Ovary (tissue), 9 donors: Measurements from ENCODE around the gene MEF2C. TPM values are rescaled to one million over a fixed set of nuclear protein-coding genes. Genes with fewer than 3 reads are reported as not detected.

Experiments used
- DNase-seq, 5 donors: peaks; one replicate each; pipeline ENCODE4 v3.0.0-alpha.2; 2019 to 2020
- H3K27ac ChIP-seq, 2 donors: fragments of 200-600 bp; one replicate each; pipeline versions ENCODE4 v1.5.1 to v1.8.0; 2019 to 2022
- H3K27me3 ChIP-seq: fragments of 200-600 bp; one replicate; pipeline ENCODE4 v1.8.0; 2022
- H3K36me3 ChIP-seq: fragments of 200-600 bp; sonication (generic); one replicate; pipeline ENCODE4 v1.5.1; 2019
- H3K4me1 ChIP-seq: one replicate; pipeline ENCODE4 v1.8.1; 2013; ENCODE audit warnings: mild to moderate bottlenecking, moderate library complexity; ENCODE audit not compliant: insufficient read depth
- H3K4me3 ChIP-seq: fragments of 200-600 bp; sonication (generic); one replicate; pipeline ENCODE4 v1.5.1; 2017
- H3K9me3 ChIP-seq, 2 donors: fragments of 200-600 bp in 1 of 2; sonication (generic) in 1 of 2; one replicate each; pipeline versions ENCODE4 v1.5.1 to v1.8.1; 2013 to 2019; ENCODE audit warnings: mild to moderate bottlenecking in 1 of 2, moderate library complexity in 1 of 2
- EP300 ChIP-seq: sonication (generic); formaldehyde crosslinking; IDR thresholded peaks from one replicate; pipeline ENCODE4 v1.6.1; 2017; ENCODE audit warnings: antibody characterized with exemption
- POLR2A ChIP-seq: fragments of 450-650 bp; IDR thresholded peaks from one replicate; pipeline ENCODE4 v1.6.1; 2017; ENCODE audit warnings: antibody characterized with exemption, mild to moderate bottlenecking, moderate library complexity
- WGBS, 3 donors: extraction: QIAGEN DNeasy Blood & Tissue Kit in 1 of 3; methylation state at CpG; one replicate each; pipeline versions ENCODE4 v1.1.5 to v1.1.7; 2013 to 2017; 5-methylcytosine and 5-hydroxymethylcytosine counted together
- intact Hi-C, 4 donors: fragments of 100-400 bp; cut with DNase I; formaldehyde crosslinking; loops; one replicate each; pipeline versions ENCODE4 v1.11.0 to v1.15.1; 2022 to 2023
- polyA plus RNA-seq, 2 donors: library from polyadenylated mRNA; stranded (reverse); fragments of 200-250 nt in 1 of 2; fragments of 350-450 nt in 1 of 2; fragmentation: Illumina TruSeq in 1 of 2; extraction: RNeasy Lipid Tissue Mini Kit (QIAGEN cat#74804) in 1 of 2; gene quantifications; one replicate each; pipeline ENCODE4 v1.2.3, GENCODE V29; 2013 to 2014
- total RNA-seq, 7 donors: library from RNA; depleted of rRNA in 2 of 7; stranded (reverse); fragments of >200 nt in 2 of 7; fragmentation: NEBNext Ultra II Directional in 3 of 7; extraction: Animal tissue kit (Norgen Biotek cat#: 25700) in 3 of 7; gene quantifications; one replicate each; pipeline versions ENCODE4 v1.1.0 to v1.2.4, GENCODE V29; 2016 to 2023
- TF ChIP-seq, protein P1 (sequence below), 3 donors: fragments of 450-650 bp in 2 of 3; fragments of 200-600 bp in 1 of 3; IDR thresholded peaks; one replicate each; pipeline versions ENCODE4 v1.5.1 to v1.8.0; 2016 to 2022; ENCODE audit warnings: antibody characterized with exemption in 3 of 3, mild to moderate bottlenecking in 1 of 3
- donor health status: DM: no; HTN: no; CAD: no; lungs with moderate emphysema.
- donor health status: DM: no; HTN: no; CAD: no.
- donor health status: Bipolar disorder and iron deficiency.
- donor health status: DM: yes; HTN: yes; CAD: no.
- donor health status: DM: no; HTN: no; CAD: no.
- donor health status: DM: yes; HTN: yes; CAD: no.

MEF2C gene
- total and polyA plus RNA-seq, 9 donors, result 27.2 to 91.4 (median 73.8) TPM

DNA sequence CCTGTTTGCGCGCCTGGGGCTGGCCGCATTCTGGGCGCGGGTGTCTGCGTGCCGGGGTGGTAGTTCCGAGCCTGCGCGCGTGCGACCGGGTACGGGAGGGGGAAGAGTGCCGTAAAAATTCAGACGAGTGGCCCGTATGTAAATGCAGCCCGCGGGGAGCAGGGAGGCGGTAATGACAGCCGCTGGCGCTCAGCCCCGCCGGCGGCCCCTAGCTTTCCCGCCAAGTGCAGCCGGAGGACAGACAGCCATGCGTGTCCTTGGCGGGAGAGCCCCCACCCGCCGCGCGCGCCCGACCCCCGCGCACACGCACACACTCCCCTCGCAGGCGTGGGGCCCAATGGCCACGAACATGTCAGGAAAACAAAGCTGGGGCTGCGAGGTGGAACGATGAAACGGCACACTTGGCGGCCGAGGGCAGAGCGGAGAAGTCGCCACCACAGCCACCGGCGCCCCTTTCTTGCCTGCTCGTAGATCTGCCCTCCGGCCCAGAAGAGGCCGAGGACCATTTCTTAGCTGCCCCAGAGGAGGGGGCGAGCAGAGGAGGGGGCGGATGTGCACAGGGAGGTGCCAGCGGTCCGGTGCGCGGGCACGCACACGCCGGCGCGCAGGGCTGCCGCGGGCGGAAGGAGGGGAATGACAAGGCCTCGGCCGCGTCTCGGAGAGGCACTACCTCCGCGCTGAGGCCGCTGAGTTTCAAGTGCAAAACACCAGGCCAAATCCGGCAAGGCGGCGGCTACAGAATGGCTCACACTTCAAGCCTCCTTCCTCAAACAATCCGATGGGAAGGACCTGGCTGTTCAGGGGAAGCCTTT is 208.4 kb downstream of the MEF2C start:
- DNase-seq, result no peak
- intact Hi-C loops, result no loop called here

DNA sequence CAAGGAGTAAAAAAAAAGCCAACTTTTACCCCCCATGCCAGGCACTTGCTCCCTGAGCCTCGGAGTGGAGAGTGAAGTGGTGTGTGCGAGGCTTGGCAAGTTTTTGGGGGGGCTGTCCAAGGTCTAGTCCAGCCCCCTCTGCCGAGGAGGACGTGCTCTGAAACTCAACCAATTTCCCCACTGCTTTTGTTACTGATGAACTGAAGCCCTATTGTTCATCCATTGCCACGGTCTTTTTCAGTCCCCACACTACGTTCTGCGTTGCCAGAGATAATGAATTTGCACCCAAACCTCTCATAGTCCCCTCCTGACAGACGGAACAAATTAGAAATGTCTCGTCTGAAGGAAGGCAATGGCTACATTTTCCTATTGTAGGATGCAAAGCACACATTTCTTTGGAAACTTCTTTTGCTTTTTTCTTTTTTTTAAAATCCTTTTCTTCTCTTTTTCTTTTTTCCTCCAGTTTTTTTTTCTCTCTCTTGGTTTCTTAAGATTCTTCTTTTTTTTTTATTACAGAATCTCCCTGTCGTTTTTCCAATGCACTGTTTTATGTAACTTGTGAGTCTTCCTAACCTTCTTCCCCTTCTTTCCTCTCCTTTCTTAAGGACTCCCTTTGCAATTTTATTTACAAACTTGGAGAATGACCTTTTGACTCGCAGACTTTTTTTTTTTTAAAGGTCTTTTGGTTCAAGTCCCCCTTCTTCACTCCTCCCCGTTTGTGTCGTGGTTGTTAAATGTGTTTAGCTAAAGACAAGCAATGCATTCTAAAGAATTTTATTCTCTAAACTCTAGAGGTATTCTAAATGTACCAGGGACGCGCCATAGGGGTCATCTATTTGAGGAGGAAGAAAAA is 209.5 kb downstream of the MEF2C start:
- no peak for DNase-seq
- H3K27me3 ChIP-seq, result peaks cover 7% of the 10 kb centered on the region
- H3K4me3 ChIP-seq, result no peak overlapping the region
- TF ChIP-seq, protein P1, sequence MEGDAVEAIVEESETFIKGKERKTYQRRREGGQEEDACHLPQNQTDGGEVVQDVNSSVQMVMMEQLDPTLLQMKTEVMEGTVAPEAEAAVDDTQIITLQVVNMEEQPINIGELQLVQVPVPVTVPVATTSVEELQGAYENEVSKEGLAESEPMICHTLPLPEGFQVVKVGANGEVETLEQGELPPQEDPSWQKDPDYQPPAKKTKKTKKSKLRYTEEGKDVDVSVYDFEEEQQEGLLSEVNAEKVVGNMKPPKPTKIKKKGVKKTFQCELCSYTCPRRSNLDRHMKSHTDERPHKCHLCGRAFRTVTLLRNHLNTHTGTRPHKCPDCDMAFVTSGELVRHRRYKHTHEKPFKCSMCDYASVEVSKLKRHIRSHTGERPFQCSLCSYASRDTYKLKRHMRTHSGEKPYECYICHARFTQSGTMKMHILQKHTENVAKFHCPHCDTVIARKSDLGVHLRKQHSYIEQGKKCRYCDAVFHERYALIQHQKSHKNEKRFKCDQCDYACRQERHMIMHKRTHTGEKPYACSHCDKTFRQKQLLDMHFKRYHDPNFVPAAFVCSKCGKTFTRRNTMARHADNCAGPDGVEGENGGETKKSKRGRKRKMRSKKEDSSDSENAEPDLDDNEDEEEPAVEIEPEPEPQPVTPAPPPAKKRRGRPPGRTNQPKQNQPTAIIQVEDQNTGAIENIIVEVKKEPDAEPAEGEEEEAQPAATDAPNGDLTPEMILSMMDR (IDR thresholded peaks at IDR 0.05), result no peak
- TF ChIP-seq EP300, result no peak
- H3K4me1 ChIP-seq, result peaks cover 2% of the 10 kb centered on the region
- intact Hi-C loops, result no loop called here
- no peaks in the 10 kb centered on the region for H3K36me3 ChIP-seq
- 6 to 9% (median 8%) methylated on average over 15 of the region's 15 CpGs for WGBS, 3 donors
- H3K9me3 ChIP-seq, result peaks cover 0 to 5% of the 10 kb centered on the region in 2 donors
- no peak overlapping the region for H3K27ac ChIP-seq

More for the DNA sequence above, 208.4 kb downstream of the MEF2C start:
- H3K27ac ChIP-seq, result peak overlapping the region in 1 of 2 donors; percentile 11
- peaks cover 2% of the 10 kb centered on the region for H3K4me1 ChIP-seq
- TF ChIP-seq, protein P1 (IDR thresholded peaks at IDR 0.05), result no peak
- TF ChIP-seq EP300 (no peak), POLR2A (no peak)
- peaks cover 0 to 5% of the 10 kb centered on the region in 2 donors for H3K9me3 ChIP-seq
- WGBS, 3 donors, result 1 to 2% (median 2%) methylated on average over 73 to 78 of the region's 78 CpGs
- peak overlapping the region; percentile 37 for H3K4me3 ChIP-seq
- peaks cover 7% of the 10 kb centered on the region for H3K27me3 ChIP-seq
- no peaks in the 10 kb centered on the region for H3K36me3 ChIP-seq

DNA sequence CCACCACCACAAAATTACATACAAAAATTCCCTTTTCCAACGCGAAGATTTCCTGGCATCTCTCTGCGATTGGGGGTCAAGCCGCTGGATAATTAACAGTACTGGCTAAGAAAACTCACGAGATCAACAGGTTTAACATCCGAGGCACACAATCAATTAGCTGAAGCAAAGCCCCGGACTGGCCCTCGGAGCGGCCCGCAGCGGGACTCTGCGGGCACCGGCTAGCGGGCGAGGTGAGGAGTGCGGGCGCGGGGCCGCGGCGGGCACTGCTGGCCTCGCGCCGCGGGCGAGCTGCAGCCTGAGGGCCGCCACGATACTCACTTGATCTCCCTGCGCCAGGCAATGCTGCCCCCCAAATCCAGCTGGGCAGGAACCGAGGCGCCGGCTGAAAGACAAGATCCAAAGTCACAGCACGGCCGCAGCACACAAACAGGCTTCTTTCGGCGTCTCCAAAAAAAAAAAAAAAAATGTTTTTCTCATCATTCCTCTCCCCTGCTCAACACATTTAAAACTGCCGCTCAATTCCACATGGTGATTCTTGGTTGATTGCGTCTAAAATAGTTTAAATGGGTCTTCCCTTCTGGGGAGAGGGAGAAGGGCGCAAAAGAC is 210.2 kb downstream of the MEF2C start:
- Histone ChIP-seq H3K27ac (no peak overlapping the region), H3K27me3 (peaks cover 7% of the 10 kb centered on the region), H3K4me1 (peaks cover 2% of the 10 kb centered on the region), H3K9me3 (peaks cover 0 to 5% of the 10 kb centered on the region in 2 donors), H3K36me3 (no peaks in the 10 kb centered on the region), H3K4me3 (no peak overlapping the region)
- WGBS, 3 donors, result 8 to 10% (median 10%) methylated on average over 34 to 39 of the region's 39 CpGs
- intact Hi-C loops, result no loop called here
- DNase-seq, result no peak
- TF ChIP-seq, protein P1 (IDR thresholded peaks at IDR 0.05), result no peak
